KMS-11 (cell line): ENCODE measurements around the gene PPP1R18.

Experiments used
- H2AFZ ChIP-seq: fragments of 200-600 bp; sonication (generic); 2 replicates; pipeline ENCODE4 v1.6.1; 2016; ENCODE audit warnings: antibody characterized with exemption, mixed run types, low read depth
- H3K27ac ChIP-seq: fragments of 200-600 bp; sonication (generic); 2 replicates; pipeline ENCODE4 v1.6.1; 2016; ENCODE audit warnings: mild to moderate bottlenecking, mixed run types
- H3K27me3 ChIP-seq: fragments of 200-600 bp; sonication (generic); 2 replicates; pipeline ENCODE4 v1.6.1; 2017; ENCODE audit warnings: mild to moderate bottlenecking, low read depth, mixed run types, moderate library complexity; ENCODE audit not compliant: insufficient read depth
- H3K36me3 ChIP-seq: fragments of 200-600 bp; sonication (generic); 2 replicates; pipeline ENCODE4 v1.6.1; 2017; ENCODE audit warnings: mild to moderate bottlenecking, mixed run types; ENCODE audit not compliant: insufficient read depth
- H3K4me1 ChIP-seq: fragments of 200-600 bp; sonication (generic); 2 replicates; pipeline ENCODE4 v1.6.1; 2016; ENCODE audit warnings: mild to moderate bottlenecking, low read depth, mixed run types; ENCODE audit not compliant: poor library complexity, severe bottlenecking
- H3K4me2 ChIP-seq: fragments of 200-600 bp; sonication (generic); 2 replicates; pipeline ENCODE4 v1.7.0; 2016; ENCODE audit warnings: mild to moderate bottlenecking, mixed run types
- H3K4me3 ChIP-seq: fragments of 200-600 bp; sonication (generic); IDR thresholded peaks from 2 replicates; pipeline ENCODE4 v1.6.1; 2017; ENCODE audit warnings: low read depth, low read length, mixed read lengths; ENCODE audit not compliant: insufficient read depth
- H3K79me2 ChIP-seq: fragments of 200-600 bp; sonication (generic); 2 replicates; pipeline ENCODE4 v1.6.1; 2016; ENCODE audit warnings: low read depth, mixed run types; ENCODE audit not compliant: insufficient read depth
- H3K9ac ChIP-seq: fragments of 200-600 bp; sonication (generic); 2 replicates; pipeline ENCODE4 v1.6.1; 2016; ENCODE audit warnings: mild to moderate bottlenecking, mixed run types
- H4K20me1 ChIP-seq: fragments of 200-600 bp; sonication (generic); 2 replicates; pipeline ENCODE4 v1.6.1; 2016; ENCODE audit warnings: mild to moderate bottlenecking, mixed run types; ENCODE audit not compliant: insufficient read depth
- TF ChIP-seq, protein P1 (sequence below): fragments of 200-600 bp; sonication (generic); conservative IDR thresholded peaks from 2 replicates; pipeline ENCODE4 v1.6.1; 2017; ENCODE audit warnings: low read depth, mild to moderate bottlenecking, antibody characterized with exemption, low read length, moderate library complexity, mixed read lengths

PPP1R18 gene

DNA sequence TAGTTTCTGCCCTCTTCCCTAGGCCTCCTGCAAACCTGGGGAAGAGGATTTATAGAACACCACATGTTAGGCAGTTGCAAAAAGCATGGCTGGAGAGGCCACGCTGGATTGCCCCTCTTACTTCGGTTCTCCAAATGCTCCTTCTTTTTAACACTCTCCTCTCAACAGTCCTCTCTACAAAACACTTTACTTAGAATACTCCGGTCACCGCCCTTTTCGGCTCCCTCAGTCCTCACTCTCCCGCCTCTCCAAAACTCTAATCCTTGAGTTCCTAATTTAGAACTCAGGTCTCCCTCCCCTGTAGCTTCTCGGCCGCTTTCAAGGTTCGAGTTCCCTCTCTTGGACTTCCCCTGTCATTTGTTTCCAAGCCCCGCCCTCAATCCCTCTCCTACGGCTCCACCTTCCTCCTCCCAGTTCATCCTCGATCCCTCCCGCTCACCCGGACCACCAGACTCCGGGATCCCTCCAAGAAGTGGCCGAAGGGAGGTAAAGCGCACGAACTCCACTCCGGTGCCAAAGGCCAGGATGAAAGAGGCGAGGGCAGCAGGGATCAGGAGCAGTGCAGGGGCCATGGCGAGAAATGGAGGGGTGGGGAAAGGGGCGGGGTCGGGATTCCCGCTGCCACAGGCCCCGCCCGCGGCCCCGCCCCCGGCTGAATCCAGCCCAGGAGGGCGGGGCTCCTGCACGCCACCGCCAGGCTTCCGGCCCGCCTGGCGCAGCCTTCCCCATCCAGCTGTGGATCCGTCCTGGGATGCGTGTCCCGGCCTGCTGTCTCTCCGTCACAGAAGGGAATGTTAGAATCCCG is 4.2 kb upstream of the PPP1R18 start, which contains the start of gene NRM:
TSS of gene NRM (minus strand) at position 582 of the 805 bp plus-strand sequence. CDS start at position 572, 10 bp downstream.
- Histone ChIP-seq H3K79me2 (peaks cover 6% of the 10 kb centered on the region; the same call in 1 of the 2 replicates), H2AFZ (peak within 1 kb of the TSS; percentile 90), H3K4me3 (no peak within 1 kb of the TSS), H3K27ac (peak within 1 kb of the TSS; percentile 50; the same call in 1 of the 2 replicates), H3K4me1 (peaks cover 42% of the 10 kb centered on the region), H3K36me3 (no peaks in the 10 kb centered on the region), H3K27me3 (no peaks in the 10 kb centered on the region), H3K9ac (peak within 1 kb of the TSS; percentile 49; the same call in 1 of the 2 replicates), H3K4me2 (peak within 1 kb of the TSS; percentile 96), H4K20me1 (no peaks in the 10 kb centered on the region)
- TF ChIP-seq, protein P1, sequence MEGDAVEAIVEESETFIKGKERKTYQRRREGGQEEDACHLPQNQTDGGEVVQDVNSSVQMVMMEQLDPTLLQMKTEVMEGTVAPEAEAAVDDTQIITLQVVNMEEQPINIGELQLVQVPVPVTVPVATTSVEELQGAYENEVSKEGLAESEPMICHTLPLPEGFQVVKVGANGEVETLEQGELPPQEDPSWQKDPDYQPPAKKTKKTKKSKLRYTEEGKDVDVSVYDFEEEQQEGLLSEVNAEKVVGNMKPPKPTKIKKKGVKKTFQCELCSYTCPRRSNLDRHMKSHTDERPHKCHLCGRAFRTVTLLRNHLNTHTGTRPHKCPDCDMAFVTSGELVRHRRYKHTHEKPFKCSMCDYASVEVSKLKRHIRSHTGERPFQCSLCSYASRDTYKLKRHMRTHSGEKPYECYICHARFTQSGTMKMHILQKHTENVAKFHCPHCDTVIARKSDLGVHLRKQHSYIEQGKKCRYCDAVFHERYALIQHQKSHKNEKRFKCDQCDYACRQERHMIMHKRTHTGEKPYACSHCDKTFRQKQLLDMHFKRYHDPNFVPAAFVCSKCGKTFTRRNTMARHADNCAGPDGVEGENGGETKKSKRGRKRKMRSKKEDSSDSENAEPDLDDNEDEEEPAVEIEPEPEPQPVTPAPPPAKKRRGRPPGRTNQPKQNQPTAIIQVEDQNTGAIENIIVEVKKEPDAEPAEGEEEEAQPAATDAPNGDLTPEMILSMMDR, result no peak

GRCh38 chr6:30689985-30690384 is 3.5 kb upstream of the PPP1R18 start:
- H3K79me2 ChIP-seq, result peaks cover 13% of the 10 kb centered on the region
- peak overlapping the region; percentile 21; the same call in 1 of the 2 replicates for H3K27ac ChIP-seq

DNA sequence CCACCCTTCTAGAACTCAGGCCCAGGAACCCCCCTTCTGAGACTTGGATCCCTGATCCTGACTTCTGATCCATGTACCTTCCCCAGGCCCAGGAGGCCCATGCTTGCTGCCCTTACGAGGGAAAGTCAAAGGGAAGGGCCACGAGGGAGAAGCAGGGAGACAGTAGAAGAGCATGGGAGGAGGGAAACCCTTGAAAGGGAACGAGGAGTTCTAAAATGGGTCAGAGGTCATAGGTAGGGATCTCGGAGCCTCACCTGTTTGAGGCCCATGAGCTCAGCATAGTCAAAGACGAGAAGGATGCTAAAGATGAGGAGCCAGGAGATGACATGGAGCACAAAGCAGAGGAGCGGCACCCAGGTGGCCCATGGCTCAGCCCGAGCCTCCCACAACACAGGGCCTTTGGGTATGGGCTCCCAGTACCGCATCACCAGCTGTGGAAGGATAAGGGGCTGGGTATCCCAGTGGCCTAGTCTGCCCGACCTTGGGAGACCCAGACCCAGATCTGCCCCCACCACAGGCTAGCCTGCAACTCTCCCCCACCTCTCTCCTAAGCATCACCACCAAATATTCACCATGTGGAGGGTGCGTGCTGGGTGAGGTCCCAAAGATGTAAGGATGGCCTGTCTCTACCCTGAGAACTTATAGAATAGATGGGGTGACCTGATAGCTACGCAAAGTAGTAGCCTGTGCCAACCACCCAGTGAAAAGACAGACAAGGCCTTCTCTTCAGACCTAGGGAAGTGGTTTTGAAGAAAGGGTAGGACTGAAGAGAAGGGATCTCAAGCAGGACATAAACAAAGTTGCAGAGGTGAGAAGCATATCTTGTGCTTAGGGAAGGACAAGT is 2.8 kb upstream of the PPP1R18 start:
- Histone ChIP-seq H3K79me2 (peaks cover 19% of the 10 kb centered on the region), H3K4me3 (no peak overlapping the region), H3K4me2 (peak overlapping the region; percentile 96; the same call in 1 of the 2 replicates), H3K27me3 (no peaks in the 10 kb centered on the region), H3K27ac (no peak overlapping the region), H2AFZ (no peak overlapping the region), H4K20me1 (no peaks in the 10 kb centered on the region), H3K36me3 (no peaks in the 10 kb centered on the region), H3K4me1 (peaks cover 53% of the 10 kb centered on the region), H3K9ac (no peak overlapping the region; the same call in 1 of the 2 replicates)
- TF ChIP-seq, protein P1, result no peak

More at GRCh38 chr6:30689985-30690384, 3.5 kb upstream of the PPP1R18 start:
- Histone ChIP-seq H2AFZ (peak overlapping the region; percentile 90), H3K36me3 (no peaks in the 10 kb centered on the region), H3K4me1 (peaks cover 49% of the 10 kb centered on the region), H4K20me1 (no peaks in the 10 kb centered on the region), H3K4me3 (no peak overlapping the region), H3K4me2 (peak overlapping the region; percentile 96), H3K9ac (peak overlapping the region; percentile 49; the same call in 1 of the 2 replicates), H3K27me3 (no peaks in the 10 kb centered on the region)
- TF ChIP-seq, protein P1, result no peak

DNA sequence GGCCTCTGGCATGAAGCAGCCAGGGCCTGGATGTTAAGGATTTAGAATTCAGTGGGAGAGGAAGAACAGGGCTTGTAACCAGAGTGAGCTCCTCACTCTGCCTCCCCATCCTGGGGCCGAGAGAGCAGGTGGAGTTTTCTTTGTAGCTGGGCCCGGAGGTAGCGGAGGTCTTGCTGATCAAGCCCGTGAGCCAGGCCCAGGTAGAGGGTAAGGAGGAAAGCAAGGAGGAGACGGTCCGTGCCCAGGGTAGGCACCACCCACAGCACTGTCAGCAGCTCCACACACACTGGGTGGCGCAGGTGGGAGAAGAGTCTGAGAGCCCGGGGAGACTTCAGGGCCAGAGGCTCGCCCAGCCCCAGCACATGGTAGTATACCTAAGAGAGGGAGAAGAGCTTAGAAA is 2.1 kb upstream of the PPP1R18 start:
- H3K27me3 ChIP-seq, result no peaks in the 10 kb centered on the region
- H3K79me2 ChIP-seq, result peaks cover 25% of the 10 kb centered on the region
- no peaks in the 10 kb centered on the region for H3K36me3 ChIP-seq
- no peak overlapping the region for H2AFZ ChIP-seq
- H3K4me2 ChIP-seq, result no peak overlapping the region
- no peak overlapping the region for H3K4me3 ChIP-seq
- TF ChIP-seq, protein P1, result no peak
- H4K20me1 ChIP-seq, result no peaks in the 10 kb centered on the region
- no peak overlapping the region for H3K27ac ChIP-seq
- peaks cover 57% of the 10 kb centered on the region for H3K4me1 ChIP-seq
- no peak overlapping the region for H3K9ac ChIP-seq
